ENCODE measurements around the gene BMPER.

The BMPER gene

DNA sequence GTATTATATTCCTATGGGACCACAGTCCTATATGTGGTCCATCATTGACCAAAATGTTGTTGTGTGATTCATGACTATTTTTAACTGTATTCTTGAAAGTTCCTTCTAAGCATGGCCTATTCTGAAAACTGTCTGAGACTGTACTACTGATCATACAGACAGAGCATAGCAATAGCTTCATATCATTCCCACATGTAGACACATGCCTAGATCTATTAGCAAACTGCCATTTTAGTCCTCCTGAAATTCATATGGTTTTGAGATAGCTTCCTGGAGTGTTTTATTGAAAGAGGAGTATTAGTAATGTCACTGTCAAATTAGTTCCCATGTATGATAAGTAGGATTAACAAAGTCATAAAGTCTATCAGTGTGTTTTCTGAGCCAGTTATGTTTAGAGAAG lies 157.5 kb downstream of the BMPER start:
- DNase-seq (ENCODE audit: low spot score), result no peak

DNA sequence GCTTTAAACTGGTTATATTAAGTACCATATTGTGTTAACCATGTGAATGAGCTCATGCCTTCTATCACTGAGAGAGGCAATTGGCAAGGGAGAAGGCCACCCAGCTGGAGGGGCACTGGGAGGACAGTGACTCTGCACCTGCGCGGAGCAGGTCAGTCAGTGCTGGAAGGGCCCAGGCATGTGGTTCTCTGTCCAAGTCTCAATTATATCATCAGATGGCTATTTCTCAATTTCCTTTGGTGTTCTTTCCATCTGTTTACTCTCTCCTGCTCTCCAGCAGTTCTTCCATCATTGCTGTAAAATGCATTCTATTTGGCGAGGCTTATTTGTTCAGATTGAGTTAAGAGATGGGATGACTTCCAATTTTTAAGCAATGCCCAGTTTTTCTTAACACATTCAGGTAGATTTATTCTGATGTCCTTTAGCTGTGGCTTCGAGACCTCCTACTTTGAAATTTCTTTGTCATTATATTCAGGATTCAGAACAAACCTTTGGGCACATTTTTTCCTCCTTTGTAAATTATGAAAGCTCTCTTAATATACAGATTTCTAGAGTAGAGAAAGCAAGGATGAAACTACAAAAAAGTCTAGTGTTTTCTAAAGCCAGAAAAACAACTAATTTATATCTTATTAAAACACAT lies 159.3 kb downstream of the BMPER start:
- no peak for DNase-seq (ENCODE audit: low spot score)

DNA sequence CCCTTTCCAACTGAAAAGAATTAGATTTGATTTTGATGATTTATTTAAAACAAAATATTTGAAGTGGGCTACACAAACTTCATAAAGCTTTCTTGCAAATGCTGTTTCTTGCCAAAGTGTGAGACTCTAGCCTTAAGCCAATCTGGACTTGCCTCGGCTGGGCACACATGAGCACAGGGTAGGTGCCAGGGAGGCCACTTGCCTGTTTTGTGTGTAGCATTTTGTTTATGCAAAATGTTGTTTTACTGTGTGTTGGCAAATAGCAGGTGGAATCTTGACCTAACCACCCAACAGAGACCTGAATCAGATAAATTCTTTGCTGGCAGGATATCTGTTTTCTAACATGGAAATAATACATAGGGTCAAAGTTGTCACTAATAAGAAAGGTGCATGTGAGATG lies 161.1 kb downstream of the BMPER start:
- no peak for DNase-seq (ENCODE audit: low spot score)

DNA sequence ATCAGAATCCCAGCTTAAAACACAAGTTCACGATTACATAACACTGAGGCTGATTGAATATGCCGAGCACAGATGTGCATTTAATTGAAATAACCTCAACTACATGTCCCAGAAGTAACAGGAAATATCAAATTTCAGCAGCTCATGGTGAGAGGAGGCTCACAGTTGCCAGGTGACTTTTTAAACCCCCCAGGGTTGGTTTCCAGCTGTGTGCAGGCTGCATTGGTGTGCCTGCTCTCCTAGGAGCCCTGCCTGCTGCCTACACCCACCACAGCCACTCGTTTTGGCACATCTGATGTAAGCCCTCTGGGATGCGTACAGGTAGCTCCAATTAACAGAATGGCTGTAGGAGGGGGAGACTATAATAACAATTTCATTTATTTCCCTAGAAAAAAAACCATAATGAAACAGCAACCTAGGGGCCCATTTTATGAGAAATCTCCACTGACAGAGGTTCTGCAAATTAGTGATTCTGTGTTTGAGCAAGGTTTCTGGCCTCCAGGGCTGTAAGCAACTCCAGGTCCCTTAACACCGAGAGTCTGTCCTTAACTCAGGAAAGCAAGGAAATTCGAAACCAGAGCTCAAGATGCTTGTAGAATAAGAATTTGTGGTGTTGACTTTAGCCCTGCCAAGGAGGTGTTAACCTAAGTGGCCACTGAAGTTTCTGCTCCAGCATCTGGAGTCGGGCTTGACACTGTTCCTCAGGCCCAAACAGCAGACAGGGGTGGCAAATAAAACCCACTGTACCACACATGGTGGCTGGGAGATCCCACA lies 161.9 kb downstream of the BMPER start:
- DNase-seq (ENCODE audit: low spot score), result no peak

DNA sequence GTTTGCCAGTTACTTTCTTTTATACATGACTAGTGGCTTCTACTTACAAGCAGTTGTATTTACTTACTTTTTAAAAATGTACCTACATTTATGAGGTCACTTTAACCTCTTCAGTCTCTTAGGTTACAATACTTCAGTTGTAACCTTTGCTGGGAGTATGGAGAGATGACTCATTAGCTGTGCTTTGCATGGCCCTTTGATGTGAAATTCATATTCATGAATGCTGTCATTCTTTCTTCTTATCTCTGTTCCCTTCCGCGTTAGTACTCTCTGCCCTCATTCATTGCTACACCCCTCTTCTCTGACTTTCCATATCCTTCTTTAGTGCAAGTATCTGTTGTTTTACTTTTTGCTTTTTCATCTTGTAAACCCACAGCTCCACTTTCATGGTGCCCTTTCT lies 164.3 kb downstream of the BMPER start:
- DNase-seq (ENCODE audit: low spot score), result no peak

DNA sequence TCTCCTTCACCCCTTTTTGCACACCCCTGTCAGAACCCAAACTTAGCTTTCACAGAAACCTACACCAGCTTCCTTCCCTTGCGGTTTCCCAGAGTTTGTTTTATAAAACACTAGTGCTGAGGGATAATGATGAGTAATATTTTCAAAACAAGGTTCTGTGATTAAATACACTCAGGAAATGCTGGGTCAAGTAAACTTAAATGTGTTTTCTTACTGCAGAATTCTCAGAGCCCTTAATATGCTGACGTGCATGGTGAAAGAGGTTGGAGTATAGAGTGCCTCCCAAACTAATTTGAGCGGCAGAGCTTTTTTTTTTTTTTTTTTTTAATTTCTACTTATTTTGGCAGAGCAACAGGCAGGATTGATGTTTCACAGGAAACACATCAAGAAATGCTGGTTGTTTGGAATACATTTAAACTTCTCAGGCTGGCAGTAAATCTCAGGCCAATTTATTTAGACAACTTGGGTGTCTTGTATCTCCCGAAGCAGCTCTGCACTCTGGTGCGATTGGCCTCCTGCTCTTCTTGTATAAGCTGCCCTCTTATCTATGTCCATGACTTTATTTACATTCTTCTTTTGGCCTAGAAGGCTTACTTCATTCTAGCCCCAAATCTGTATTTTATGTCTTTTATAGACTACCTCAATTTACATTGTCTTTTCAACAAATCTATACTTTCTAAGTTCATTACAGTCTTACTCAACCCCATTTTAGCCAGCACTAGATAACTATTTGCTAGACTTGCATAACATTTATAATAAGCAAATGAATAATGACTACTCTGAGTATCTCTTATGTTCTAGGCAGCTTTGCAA lies 165.4 kb downstream of the BMPER start:
- no peak for DNase-seq (ENCODE audit: low spot score)

DNA sequence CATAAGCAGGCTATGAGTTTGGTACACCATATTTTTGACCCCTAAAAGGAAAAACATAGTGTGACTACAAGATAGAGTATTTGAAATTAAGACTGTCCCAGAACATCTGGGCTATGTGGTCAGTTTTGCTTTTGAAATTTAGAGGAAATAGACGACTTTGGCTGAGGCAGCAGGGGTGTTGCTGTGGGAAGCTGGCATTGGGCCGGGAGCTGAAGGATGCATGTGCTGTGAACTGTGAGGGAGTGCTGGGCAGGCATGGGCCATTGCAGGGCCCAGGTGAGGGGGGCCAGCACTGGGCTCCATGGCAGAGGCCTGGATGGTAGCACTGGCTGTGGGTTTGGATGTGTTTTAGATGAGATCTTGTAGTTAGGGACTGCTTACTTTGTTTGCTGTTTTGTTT lies 168.3 kb downstream of the BMPER start:
- DNase-seq (ENCODE audit: low spot score), result no peak

DNA sequence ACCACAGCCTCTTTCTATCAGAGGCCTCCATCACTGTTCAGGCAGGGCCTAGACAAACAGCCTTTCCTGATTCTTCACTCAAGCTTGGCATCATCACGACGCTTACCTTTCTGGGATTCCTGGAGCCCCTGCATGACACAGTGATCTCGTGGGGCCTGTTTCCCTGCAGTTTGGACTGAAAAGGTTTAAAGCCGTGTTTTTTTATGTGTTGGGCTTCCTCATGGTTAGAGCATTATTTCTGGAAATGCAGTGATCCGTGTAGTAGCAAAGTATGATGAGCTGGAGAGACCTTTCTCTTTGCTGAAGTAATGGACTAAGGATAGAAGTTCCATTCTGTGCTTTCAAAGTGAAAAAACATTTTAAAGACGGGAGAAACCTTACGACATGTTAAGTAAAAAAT lies 169.1 kb downstream of the BMPER start:
- no peak for DNase-seq (ENCODE audit: low spot score)

DNA sequence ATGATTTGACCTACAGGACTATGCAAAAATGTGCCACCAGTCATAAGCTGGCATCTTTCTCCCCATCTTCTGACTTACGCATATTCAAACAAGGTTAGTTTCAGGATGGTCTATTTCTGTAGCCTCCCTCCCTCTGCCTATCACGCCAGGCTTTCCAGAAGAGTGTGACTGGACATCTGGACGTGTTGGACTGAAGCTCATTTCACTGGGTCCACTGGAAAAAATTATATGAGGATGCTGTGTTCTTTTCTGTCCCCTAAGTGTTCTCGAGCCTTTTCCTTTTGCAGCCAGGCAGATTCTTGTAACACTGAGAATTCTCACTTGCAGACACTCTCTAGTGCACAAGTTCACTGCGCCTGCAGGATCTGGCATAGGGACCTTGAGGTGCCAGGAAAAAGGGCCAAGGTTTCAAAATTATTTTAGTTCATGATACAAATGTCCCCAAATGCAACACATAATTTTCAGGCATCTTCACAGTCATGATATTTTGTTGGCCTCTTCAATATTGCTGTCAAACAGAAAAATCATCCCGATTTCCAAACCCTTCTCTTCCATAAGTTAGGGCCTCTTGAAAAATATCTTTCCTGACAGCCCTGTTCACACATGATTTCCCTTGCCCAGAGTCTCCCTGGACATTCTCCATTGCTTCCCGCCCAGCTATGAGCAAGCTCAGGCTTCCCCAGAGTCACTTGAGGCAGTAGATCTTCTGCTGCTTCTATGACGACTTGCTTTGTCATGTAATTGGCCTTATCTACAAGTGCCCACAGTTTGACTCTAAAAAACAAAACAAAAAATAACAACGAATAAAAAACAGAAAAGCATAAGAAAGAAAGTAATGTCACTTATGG lies 170.4 kb downstream of the BMPER start:
- DNase-seq (ENCODE audit: low spot score), result no peak

DNA sequence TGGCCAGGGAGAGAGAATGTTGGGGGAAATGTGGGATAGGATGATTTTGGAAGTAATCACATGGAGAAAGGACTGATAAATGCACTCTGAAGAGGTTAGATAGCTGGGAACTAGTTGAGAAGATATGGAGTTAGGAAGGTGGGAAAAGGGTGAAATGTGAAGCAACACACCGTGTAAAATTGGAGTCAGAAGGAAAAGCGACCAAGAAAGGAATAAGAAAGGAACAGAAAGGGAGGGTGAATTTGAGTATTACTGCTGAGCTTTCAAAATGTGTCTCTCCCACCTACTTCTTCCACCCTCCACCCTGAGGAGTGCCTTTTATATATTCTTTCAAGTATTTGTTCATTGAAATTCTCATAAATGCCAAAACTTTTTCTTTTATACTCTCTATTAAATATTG lies 171.8 kb downstream of the BMPER start:
- DNase-seq (ENCODE audit: low spot score), result no peak

DNA sequence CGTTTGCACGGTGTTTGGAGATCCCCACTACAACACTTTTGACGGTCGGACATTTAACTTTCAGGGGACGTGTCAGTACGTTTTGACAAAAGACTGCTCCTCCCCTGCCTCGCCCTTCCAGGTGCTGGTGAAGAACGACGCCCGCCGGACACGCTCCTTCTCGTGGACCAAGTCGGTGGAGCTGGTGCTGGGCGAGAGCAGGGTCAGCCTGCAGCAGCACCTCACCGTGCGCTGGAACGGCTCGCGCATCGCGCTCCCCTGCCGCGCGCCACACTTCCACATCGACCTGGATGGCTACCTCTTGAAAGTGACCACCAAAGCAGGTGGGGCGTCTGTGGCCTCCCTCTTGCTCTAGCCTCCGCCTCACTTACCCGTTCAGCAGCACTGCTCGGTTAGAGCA lies 173.5 kb downstream of the BMPER start:
- DNase-seq (ENCODE audit: low spot score), result no peak

DNA sequence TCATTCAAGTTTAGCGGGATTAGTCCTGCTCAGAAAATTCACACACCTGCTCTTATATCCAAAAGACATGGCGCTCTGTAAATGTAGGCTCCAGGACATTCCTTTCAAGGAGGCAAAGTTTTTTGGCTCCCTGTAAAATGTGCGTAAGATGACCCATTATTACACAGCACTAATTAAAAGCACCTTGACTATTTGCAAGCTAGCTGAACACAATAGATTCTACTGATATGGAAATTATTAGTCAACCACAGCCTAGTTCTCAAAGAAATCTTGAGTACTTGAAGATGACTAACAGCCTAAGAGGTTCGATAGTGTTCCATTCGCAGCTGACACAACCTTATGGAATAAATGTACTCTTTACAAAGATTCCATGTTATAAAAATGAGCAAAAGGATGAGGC lies 175.2 kb downstream of the BMPER start:
- no peak for DNase-seq (ENCODE audit: low spot score)

DNA sequence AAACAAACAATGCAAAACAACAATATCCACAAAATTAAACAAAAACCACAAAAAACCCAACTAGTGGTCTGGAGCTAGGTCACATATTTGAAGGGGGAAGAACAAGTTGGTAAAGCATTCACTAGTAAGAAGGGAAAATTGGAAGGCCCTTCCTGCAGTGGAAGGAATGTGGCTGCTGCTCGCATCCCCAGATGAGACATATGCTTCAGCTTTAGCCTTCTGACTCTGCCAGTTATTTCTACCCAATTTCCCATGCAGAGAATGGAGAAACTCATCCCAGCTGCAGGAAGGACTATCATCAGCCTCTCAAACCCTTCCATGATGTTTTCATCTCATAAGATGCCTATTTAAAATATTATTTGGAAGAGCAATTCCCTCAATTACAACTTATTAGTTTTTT lies 176.6 kb downstream of the BMPER start:
- no peak for DNase-seq (ENCODE audit: low spot score)

DNA sequence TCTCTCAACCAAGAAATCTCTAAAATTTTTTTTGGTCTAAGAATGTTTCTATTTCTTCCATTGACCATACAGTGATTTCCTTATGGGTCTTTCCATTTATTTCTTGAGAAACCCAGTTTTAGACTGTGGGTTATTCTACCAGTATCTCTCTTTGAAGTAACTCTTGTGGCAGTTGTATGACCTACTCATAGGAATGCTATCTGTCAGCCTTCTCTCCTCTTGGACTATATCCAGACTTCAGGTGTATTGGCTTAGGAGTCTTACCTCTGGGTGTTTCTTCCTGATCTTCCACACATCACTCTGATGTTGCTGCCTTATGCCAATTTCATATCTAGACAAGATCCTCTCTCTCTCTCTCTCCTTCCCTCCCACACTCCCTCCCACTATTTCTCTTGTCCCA lies 178.1 kb downstream of the BMPER start:
- DNase-seq (ENCODE audit: low spot score), result no peak

DNA sequence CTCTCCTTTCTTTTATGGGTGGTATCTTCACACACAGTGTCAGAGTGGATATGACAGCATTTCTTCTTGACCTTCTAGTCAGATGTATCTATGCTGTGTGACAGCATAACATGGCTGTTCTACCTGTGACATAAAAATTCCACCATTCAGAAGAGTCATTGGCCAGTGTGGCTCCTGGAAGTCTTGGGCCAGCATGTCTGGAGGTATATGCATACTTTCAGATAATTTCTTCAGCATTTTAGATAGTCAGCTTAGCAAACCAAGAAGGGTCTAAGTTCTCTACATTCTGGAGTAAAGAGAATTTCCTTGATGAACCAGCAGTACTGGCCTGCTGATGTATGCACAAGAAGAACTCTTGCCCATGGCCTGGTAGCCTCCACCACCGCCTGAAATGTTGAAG lies 179.3 kb downstream of the BMPER start:
- DNase-seq (ENCODE audit: low spot score), result no peak

DNA sequence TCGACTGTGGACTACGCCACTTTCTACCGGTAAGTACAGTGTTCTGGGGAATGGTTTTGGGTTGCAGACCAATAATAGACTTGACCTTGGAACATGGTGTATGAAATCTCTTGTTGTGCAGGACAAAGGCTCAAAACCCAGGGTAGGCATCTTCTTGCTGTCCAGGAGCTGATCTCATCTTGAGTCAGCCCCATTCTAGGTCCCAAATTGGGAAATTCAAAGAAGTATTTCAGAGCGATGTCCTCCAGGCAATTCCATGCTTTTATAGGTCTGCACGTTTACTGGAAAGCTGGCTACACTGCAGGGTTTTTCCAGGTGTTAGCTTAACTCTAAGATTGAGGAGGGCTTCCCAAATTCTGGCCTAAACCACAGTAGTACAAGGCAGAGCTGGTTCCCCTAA lies 180.7 kb downstream of the BMPER start:
- DNase-seq (ENCODE audit: low spot score), result no peak

DNA sequence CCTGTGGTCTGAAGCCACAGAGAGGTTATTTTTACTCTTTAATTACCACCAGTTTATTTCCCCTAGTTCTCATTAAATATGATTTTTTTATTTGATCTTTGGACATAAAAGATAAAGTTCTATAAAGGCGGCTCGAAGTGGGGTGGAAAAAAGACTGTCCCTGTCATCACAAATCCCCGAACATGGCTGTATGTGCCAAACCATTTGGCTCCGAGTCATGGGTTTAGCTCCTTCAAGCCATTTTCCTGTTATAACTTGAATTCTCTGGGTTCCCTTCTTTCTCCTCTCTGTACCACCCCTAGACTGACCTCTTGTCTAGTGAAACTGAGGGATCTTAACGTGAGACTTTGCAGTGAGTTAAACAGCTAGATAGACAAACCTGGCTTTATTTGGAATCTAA lies 181.6 kb downstream of the BMPER start:
- no peak for DNase-seq (ENCODE audit: low spot score)

DNA sequence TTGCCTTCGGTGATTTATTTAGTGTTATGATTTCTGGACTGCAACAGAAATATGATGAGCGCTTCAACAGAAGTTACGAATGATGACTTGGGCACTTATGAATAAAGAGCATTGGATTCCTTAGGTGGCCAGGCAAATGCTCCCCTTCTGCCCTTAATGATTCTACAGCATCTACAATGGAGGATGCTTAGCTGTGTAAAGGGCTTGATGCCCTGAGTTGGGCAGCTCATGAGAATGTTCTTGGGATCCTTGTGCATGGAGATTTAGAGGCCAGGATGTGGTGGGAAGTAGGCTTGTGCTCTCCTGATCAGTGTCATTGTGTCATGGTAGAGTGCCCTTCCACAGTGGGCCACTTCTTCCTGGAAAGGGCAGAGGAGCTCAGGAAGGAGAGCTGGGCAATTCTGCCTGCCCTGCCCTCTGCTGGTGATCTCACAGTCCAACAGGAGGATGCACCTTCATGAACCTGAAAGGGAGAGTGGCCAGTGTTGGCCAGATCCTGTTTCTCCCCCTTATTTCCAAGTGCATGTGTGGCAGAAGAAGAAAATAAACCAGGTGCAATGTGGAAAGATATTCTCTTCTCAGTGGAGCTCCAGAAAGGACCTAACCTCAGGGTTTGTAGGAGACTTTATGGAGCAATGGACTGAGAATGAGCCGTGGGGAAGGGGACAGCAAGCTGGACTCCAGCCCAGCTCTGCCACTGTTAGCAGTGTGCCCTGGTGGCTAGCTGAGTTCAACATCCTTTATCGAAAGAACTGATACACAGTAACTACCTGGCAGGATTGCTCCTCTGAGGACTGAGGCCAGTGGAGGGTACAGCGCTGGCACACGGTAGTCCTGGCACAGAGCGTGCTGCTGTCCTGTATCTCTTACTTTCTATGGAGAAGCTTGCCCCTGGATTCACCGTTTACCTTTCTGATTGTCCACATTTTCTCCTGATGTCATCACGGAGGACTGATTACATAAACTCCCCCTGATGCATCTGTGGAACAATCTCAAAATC lies 182.9 kb downstream of the BMPER start:
- DNase-seq (ENCODE audit: low spot score), result no peak

DNA sequence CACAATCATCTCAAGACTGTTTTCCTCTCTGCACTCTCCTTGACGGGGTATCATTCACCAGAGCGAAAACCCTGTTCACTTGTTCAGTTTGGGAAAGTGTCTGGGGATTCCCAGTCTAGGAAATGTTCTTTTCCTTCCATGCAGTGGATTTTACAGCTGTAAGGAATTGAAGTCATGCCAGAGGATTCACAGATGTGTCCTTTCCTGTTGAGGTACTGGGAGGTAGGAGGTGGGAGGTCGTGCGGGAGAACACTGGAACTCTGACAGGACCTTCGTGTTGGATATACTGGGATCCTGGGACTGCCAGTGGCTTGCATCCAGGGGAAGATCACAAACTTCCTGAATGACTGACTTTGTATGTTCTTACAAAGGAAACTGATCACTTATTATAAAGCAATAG lies 185.5 kb downstream of the BMPER start:
- no peak for DNase-seq (ENCODE audit: low spot score)

DNA sequence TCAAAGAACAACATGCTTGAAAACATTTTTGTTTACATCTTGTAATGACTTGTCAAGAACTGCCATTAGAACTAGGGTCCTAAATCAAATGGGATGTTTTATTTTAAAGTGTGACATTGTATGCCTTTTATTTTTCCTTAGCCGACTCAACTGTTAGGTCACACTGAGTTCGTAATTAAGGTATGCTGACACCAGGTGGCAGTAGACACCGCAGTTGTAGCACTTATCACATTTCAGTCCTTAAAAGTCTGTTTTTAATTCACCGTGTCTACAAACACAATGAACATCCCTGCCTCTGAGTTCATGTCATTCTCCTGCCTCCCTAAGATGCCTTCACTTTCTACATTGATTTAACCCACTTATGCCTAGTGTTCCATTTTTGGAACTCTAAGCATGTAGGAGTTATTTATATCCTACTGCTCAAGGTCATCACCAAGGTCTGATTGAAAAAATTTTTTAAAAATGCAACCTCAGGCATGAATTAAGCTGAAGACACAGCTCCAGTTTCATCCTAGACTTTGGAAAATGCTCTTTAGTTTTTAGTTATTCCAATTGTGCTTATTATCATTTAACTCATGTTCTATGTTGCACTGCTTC lies 186.1 kb downstream of the BMPER start:
- DNase-seq (ENCODE audit: low spot score), result peak; percentile 0

DNA sequence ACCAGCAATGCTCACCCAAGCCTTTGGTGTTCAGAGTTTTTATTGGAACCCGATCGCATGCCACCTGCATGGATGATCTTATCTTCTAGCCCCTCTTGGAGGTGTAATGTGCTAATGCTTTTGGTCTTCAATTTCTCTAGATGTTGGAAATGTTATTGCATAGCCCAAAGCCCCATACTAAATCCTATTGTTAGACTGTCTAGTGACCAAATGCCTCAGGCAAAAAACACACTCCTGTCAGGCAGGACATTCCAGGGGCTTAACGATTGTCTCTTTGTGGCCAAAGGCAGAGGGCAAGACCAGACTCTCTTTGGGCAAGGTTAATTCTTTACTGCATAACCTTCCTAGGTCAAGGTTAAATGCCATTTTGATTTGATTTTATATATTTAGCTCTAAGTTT lies 187.9 kb downstream of the BMPER start:
- DNase-seq (ENCODE audit: low spot score), result no peak

Data from CD4-positive, alpha-beta T cell treated with Interleukin-2 at 100 ng/mL for 4 hours (primary cell).